ENCODE data around the gene CACNG8.

CACNG8 gene

DNA sequence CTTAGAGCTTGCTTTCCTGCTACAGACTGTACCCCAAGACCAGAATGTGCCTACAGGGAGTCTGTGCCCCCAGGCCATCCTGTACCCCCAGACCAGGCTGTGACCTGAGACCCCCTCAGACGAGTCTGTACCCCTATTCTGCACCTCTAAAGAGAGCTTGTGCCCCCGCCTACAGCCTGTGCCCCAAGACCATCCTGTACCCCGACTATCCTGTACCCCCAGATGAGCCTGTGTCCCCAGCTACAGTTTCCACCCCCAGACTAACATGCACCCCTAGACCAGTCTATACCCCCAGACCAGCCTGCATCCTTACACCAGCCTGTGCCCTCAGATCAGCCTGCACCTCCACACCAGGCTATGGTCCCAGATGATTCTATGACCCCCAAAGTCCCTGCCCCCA, 30.7 kb downstream of the CACNG8 start:
- H3K4me3 ChIP-seq (ENCODE audit: low read depth, low read length) = no peak overlapping the region
- H3K36me3 ChIP-seq (ENCODE audit: control insufficient read depth, insufficient read depth, low read length) = no peaks in the 10 kb centered on the region
- H3K4me2 ChIP-seq (ENCODE audit: low read length) = no peak overlapping the region
- peaks cover 13% of the 10 kb centered on the region for H3K27me3 ChIP-seq (ENCODE audit: control insufficient read depth, insufficient read depth, low read length)
- H3K79me2 ChIP-seq = no peaks in the 10 kb centered on the region
- no peak overlapping the region for H3K9ac ChIP-seq
- peaks cover 3% of the 10 kb centered on the region for H3K4me1 ChIP-seq
- no peak overlapping the region for H3K27ac ChIP-seq
- H2AFZ ChIP-seq = no peak overlapping the region
- TF ChIP-seq, protein P1, sequence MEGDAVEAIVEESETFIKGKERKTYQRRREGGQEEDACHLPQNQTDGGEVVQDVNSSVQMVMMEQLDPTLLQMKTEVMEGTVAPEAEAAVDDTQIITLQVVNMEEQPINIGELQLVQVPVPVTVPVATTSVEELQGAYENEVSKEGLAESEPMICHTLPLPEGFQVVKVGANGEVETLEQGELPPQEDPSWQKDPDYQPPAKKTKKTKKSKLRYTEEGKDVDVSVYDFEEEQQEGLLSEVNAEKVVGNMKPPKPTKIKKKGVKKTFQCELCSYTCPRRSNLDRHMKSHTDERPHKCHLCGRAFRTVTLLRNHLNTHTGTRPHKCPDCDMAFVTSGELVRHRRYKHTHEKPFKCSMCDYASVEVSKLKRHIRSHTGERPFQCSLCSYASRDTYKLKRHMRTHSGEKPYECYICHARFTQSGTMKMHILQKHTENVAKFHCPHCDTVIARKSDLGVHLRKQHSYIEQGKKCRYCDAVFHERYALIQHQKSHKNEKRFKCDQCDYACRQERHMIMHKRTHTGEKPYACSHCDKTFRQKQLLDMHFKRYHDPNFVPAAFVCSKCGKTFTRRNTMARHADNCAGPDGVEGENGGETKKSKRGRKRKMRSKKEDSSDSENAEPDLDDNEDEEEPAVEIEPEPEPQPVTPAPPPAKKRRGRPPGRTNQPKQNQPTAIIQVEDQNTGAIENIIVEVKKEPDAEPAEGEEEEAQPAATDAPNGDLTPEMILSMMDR (IDR thresholded peaks at IDR 0.05) = no peak
- H3K9me3 ChIP-seq (ENCODE audit: control insufficient read depth, low read length) = no peaks in the 10 kb centered on the region

DNA sequence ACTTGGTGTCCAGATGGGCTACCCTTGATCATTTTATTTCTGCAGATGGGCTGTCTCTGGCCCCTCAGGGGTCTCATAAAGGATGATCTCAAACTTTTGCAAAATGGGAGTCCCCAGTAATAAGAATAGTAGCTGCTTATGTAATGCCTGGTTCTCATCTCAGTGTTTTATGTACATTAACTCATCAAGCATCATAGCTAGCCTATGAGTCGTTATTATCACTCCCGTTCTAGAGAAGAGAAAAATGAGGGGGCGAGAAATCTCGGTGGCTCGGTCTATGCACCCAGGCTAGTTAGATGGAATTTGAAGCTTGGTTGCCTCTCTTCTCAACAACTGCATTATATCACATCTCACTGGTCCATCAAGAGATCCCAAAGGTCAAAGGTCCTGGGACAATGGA, 32.1 kb downstream of the CACNG8 start:
- no peak overlapping the region for H3K4me3 ChIP-seq (ENCODE audit: low read depth, low read length)
- H3K9ac ChIP-seq = no peak overlapping the region
- H2AFZ ChIP-seq = no peak overlapping the region
- H3K36me3 ChIP-seq (ENCODE audit: control insufficient read depth, insufficient read depth, low read length) = no peaks in the 10 kb centered on the region
- peaks cover 13% of the 10 kb centered on the region for H3K27me3 ChIP-seq (ENCODE audit: control insufficient read depth, insufficient read depth, low read length)
- no peaks in the 10 kb centered on the region for H3K79me2 ChIP-seq
- no peaks in the 10 kb centered on the region for H3K9me3 ChIP-seq (ENCODE audit: control insufficient read depth, low read length)
- H3K4me2 ChIP-seq (ENCODE audit: low read length) = no peak overlapping the region
- no peak overlapping the region for H3K27ac ChIP-seq
- TF ChIP-seq, protein P1 (IDR thresholded peaks at IDR 0.05) = no peak
- H3K4me1 ChIP-seq = peaks cover 2% of the 10 kb centered on the region

DNA sequence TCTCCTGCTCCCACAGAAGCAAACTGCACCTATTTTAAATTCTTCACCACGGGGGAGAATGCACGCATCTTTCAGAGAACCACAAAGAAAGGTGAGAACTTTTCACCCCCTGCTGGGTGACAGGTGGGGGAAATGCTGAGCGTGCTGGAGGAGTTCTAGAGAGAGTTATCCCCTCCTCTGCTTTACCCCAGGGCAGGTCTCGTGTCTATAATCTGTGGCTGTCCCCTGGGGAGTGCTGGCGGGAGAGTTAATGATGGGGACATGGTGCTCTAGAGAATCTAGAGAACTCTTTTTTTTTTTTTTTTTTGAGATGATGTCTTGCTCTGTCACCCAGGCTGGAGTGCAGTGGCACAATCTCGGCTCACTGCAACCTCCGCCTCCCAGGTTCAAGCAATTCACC, 35.5 kb downstream of the CACNG8 start:
- Histone ChIP-seq H2AFZ (no peak overlapping the region), H3K9me3 (ENCODE audit: control insufficient read depth, low read length) (no peaks in the 10 kb centered on the region), H3K4me2 (ENCODE audit: low read length) (no peak overlapping the region), H3K27me3 (ENCODE audit: control insufficient read depth, insufficient read depth, low read length) (no peaks in the 10 kb centered on the region), H3K4me1 (no peaks in the 10 kb centered on the region), H3K27ac (no peak overlapping the region), H3K4me3 (ENCODE audit: low read depth, low read length) (no peak overlapping the region), H3K79me2 (no peaks in the 10 kb centered on the region), H3K36me3 (ENCODE audit: control insufficient read depth, insufficient read depth, low read length) (no peaks in the 10 kb centered on the region), H3K9ac (no peak overlapping the region)
- TF ChIP-seq, protein P1 (IDR thresholded peaks at IDR 0.05) = no peak

DNA sequence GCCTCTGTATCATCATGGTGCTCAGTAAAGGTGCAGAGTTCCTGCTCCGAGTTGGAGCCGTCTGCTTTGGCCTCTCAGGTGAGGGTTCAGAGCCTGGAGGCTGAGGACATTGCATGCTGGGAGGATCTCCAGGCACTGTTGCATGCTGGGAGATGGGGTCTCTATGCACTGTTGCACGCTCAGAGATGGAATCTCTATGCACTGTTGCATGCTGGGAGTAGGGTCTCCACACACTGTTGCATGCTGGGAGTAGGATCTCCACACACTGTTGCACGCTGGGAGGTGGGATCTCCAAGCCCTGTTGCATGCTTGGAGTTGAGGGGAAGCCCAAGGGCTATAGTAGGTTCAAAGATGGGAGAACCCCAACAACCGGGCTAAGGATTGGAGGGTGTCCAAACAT, 37.0 kb downstream of the CACNG8 start:
- H3K27me3 ChIP-seq (ENCODE audit: control insufficient read depth, insufficient read depth, low read length) = no peaks in the 10 kb centered on the region
- no peak overlapping the region for H3K9ac ChIP-seq
- H3K79me2 ChIP-seq = no peaks in the 10 kb centered on the region
- no peak overlapping the region for H3K27ac ChIP-seq
- TF ChIP-seq, protein P1 (IDR thresholded peaks at IDR 0.05) = no peak
- H3K9me3 ChIP-seq (ENCODE audit: control insufficient read depth, low read length) = no peaks in the 10 kb centered on the region
- H2AFZ ChIP-seq = no peak overlapping the region
- no peak overlapping the region for H3K4me3 ChIP-seq (ENCODE audit: low read depth, low read length)
- no peaks in the 10 kb centered on the region for H3K4me1 ChIP-seq
- no peaks in the 10 kb centered on the region for H3K36me3 ChIP-seq (ENCODE audit: control insufficient read depth, insufficient read depth, low read length)
- H3K4me2 ChIP-seq (ENCODE audit: low read length) = no peak overlapping the region

DNA sequence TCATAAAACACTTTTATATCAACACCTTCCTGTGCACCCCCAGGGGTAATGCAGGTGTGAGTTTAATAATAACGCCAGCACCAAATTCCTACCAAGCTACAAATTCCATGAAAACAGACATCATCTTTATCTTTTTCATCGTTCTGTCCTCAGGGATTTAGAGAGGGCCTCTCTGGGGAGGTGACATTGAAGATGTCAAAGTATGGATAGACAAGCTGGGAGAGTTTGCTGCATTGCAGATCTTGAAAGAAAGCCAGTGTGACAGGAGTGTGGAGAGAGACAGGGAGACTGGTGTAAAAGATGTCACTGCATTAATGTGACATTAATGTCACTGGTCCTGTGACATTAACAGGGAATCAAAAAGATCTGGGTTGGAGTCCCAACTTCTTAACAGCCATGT, 38.8 kb downstream of the CACNG8 start:
- Histone ChIP-seq H3K36me3 (ENCODE audit: control insufficient read depth, insufficient read depth, low read length) (no peaks in the 10 kb centered on the region), H3K9me3 (ENCODE audit: control insufficient read depth, low read length) (no peaks in the 10 kb centered on the region), H3K27me3 (ENCODE audit: control insufficient read depth, insufficient read depth, low read length) (no peaks in the 10 kb centered on the region), H3K27ac (no peak overlapping the region), H3K79me2 (no peaks in the 10 kb centered on the region), H3K4me1 (no peaks in the 10 kb centered on the region), H2AFZ (no peak overlapping the region), H3K9ac (no peak overlapping the region), H3K4me3 (ENCODE audit: low read depth, low read length) (no peak overlapping the region), H3K4me2 (ENCODE audit: low read length) (no peak overlapping the region)
- TF ChIP-seq, protein P1 (IDR thresholded peaks at IDR 0.05) = no peak
